ENCODE measurements around the gene C9orf72. TPM values are rescaled to one million over a fixed set of nuclear protein-coding genes. Genes with fewer than 3 reads are reported as not detected.
A peak's percentile ranks its signal among the peaks of the same experiment; 100 is the strongest.

Gene C9orf72
- polyA plus RNA-seq, 1 donor = 11.5 TPM

- DNase-seq (ENCODE audit: low read depth) = no peak
These were observed 8.5 kb upstream of the C9orf72 start for GRCh38 chr9:27581826-27582225.

- DNase-seq (ENCODE audit: low read depth) = peak; percentile 96
These were observed 631 bp upstream of the C9orf72 start for GRCh38 chr9:27573634-27574590.

- DNase-seq (ENCODE audit: low read depth) = no peak
These were observed 739 bp downstream of the C9orf72 start for GRCh38 chr9:27572566-27572917.

- no peak for DNase-seq (ENCODE audit: low read depth)
These were observed 1.2 kb downstream of the C9orf72 start for GRCh38 chr9:27572061-27572460.

- DNase-seq (ENCODE audit: low read depth) = no peak
These were observed 2.3 kb downstream of the C9orf72 start for GRCh38 chr9:27571011-27571410.

- DNase-seq (ENCODE audit: low read depth) = no peak
These were observed 3.9 kb downstream of the C9orf72 start for GRCh38 chr9:27569406-27569805.

GRCh38 chr9:27566118-27566517 is 7.2 kb downstream of the C9orf72 start:
- no peak for DNase-seq (ENCODE audit: low read depth)

- no peak for DNase-seq (ENCODE audit: low read depth)
These were observed 7.6 kb downstream of the C9orf72 start for GRCh38 chr9:27565696-27566095.

GRCh38 chr9:27564670-27565069 is 8.6 kb downstream of the C9orf72 start:
- DNase-seq (ENCODE audit: low read depth) = no peak

- DNase-seq (ENCODE audit: low read depth) = no peak
These were observed 9.4 kb downstream of the C9orf72 start for GRCh38 chr9:27563738-27564430.

GRCh38 chr9:27561685-27562084 is 11.6 kb downstream of the C9orf72 start:
- no peak for DNase-seq (ENCODE audit: low read depth)

- DNase-seq (ENCODE audit: low read depth) = no peak
These were observed 12.8 kb downstream of the C9orf72 start for GRCh38 chr9:27560457-27560856.

- DNase-seq (ENCODE audit: low read depth) = no peak
These were observed 15.0 kb downstream of the C9orf72 start for GRCh38 chr9:27558307-27558706.

GRCh38 chr9:27556470-27556869 is 16.8 kb downstream of the C9orf72 start:
- DNase-seq (ENCODE audit: low read depth) = no peak

GRCh38 chr9:27554712-27555111 is 18.6 kb downstream of the C9orf72 start:
- no peak for DNase-seq (ENCODE audit: low read depth)

- DNase-seq (ENCODE audit: low read depth) = no peak
These were observed 24.0 kb downstream of the C9orf72 start for GRCh38 chr9:27549196-27549755.

- DNase-seq (ENCODE audit: low read depth) = no peak
These were observed 25.1 kb downstream of the C9orf72 start for GRCh38 chr9:27548055-27548741.

- no peak for DNase-seq (ENCODE audit: low read depth)
These were observed 27.8 kb downstream of the C9orf72 start for GRCh38 chr9:27545471-27545870.

GRCh38 chr9:27542508-27542907 is 30.8 kb downstream of the C9orf72 start:
- DNase-seq (ENCODE audit: low read depth) = no peak

GRCh38 chr9:27541740-27542139 is 31.5 kb downstream of the C9orf72 start:
- DNase-seq (ENCODE audit: low read depth) = no peak

GRCh38 chr9:27540502-27540901 is 32.8 kb downstream of the C9orf72 start:
- no peak for DNase-seq (ENCODE audit: low read depth)
